SU-DHL-6 (cell line): ENCODE measurements around the gene POMT2.

Source experiments
- EZH2phosphoT487 ChIP-seq: fragments of 200-600 bp; sonication (generic), shearing (Covaris generic); conservative IDR thresholded peaks from 2 replicates; pipeline ENCODE4 v1.6.1; 2018; ENCODE audit warnings: mild to moderate bottlenecking, antibody characterized with exemption, low read length, moderate library complexity, mixed read lengths
- TF ChIP-seq, protein P1 (sequence below): fragments of 200-600 bp; sonication (generic); IDR thresholded peaks from one replicate; pipeline ENCODE4 v1.5.1; 2017; ENCODE audit warnings: antibody characterized with exemption, mild to moderate bottlenecking, low read length, moderate library complexity; ENCODE audit not compliant: insufficient read depth, poor library complexity, severe bottlenecking

DNA sequence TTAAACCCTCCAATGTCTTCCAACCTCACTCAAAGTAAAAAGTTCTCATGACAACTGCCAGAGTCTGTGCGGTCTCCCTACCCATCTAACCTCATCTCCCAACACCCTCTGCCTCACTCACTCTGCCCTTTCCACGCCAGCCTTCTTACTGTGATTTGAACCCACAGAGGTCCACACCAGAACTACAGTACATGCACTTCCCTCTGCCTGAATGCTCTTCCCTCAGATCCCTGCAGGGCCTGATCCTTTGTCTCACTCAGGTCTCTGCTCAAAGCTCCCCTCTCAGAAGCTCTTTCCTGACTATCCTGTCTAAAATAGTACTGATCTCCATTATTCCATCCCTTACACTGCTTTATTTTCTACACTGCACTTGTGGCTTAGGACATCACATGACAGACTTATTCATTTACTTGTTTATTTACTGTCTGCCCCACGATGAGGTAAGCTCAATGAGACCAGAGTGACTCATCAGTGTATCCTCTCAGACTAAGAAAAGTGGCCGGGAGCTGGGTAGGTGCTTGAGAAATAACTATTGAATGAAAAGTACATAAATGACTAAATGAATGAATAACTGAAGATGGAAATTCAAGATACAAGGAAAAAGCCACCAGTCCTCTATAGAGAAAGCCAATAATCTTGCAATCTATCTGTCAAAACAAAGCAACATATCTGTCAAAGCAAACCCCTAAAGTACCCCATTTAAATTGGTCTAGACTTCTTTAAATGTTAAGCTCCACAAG lies 17.1 kb downstream of the POMT2 start:
- TF ChIP-seq, protein P1, sequence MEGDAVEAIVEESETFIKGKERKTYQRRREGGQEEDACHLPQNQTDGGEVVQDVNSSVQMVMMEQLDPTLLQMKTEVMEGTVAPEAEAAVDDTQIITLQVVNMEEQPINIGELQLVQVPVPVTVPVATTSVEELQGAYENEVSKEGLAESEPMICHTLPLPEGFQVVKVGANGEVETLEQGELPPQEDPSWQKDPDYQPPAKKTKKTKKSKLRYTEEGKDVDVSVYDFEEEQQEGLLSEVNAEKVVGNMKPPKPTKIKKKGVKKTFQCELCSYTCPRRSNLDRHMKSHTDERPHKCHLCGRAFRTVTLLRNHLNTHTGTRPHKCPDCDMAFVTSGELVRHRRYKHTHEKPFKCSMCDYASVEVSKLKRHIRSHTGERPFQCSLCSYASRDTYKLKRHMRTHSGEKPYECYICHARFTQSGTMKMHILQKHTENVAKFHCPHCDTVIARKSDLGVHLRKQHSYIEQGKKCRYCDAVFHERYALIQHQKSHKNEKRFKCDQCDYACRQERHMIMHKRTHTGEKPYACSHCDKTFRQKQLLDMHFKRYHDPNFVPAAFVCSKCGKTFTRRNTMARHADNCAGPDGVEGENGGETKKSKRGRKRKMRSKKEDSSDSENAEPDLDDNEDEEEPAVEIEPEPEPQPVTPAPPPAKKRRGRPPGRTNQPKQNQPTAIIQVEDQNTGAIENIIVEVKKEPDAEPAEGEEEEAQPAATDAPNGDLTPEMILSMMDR: no peak
- no peak for TF ChIP-seq EZH2phosphoT487
